ENCODE data around the gene PTPRCAP.
"Not testable (repeated sequence)": the region's sequence is repeated elsewhere in the genome, so short reads cannot be mapped to it uniquely, and the experiment has no call there.

DNA sequence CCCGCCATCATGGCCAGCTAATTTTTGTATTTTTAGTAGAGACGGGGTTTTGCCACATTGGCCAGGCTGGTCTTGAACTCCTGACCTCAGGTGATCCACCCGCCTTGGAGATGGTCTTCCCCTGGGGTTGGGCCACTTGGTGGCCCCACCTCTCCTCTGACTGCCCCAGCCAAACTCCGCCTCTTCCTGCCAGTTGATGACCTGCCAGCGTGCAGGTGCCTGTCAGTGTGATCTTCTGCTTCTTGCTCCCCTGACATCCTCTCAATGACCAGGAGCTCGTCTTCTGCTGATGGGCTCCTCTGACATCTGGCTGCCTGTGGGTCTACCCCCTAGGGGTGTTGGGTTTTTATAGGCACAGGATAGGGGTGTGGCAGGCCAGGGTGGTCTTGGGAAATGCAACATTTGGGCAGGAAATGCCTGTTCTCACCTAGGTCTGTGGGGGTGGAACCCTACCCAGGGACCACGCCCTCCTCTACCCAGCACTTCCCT lies 48.4 kb upstream of the PTPRCAP start:
- not testable (repeated sequence) for TF ChIP-seq EP300 (IDR thresholded peaks at IDR 0.05)
- TF ChIP-seq, protein P1, sequence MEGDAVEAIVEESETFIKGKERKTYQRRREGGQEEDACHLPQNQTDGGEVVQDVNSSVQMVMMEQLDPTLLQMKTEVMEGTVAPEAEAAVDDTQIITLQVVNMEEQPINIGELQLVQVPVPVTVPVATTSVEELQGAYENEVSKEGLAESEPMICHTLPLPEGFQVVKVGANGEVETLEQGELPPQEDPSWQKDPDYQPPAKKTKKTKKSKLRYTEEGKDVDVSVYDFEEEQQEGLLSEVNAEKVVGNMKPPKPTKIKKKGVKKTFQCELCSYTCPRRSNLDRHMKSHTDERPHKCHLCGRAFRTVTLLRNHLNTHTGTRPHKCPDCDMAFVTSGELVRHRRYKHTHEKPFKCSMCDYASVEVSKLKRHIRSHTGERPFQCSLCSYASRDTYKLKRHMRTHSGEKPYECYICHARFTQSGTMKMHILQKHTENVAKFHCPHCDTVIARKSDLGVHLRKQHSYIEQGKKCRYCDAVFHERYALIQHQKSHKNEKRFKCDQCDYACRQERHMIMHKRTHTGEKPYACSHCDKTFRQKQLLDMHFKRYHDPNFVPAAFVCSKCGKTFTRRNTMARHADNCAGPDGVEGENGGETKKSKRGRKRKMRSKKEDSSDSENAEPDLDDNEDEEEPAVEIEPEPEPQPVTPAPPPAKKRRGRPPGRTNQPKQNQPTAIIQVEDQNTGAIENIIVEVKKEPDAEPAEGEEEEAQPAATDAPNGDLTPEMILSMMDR (IDR thresholded peaks at IDR 0.05) = not testable (repeated sequence)
